HG02588 (cell line): ENCODE measurements around the gene GMPPA.

Source experiments
- ATAC-seq: cut with Tn5 transposase; IDR thresholded peaks from one replicate; pipeline ENCODE4 v1.9.1; 2021; ENCODE audit warnings: mild to moderate bottlenecking, moderate library complexity; ENCODE audit not compliant: unreplicated experiment

Gene GMPPA

GRCh38 chr2:219553463-219553963, 54.8 kb downstream of the GMPPA start:
- ATAC-seq: no peak

- ATAC-seq: no peak
Observed at GRCh38 chr2:219554350-219554749, 55.7 kb downstream of the GMPPA start.

GRCh38 chr2:219555956-219556355, 57.3 kb downstream of the GMPPA start:
- ATAC-seq: no peak

- no peak for ATAC-seq
Observed at GRCh38 chr2:219556413-219556812, 57.7 kb downstream of the GMPPA start.
